Heart right ventricle (tissue), 16 donors: ENCODE results near the gene MAP2K5. TPM values are rescaled to one million over a fixed set of nuclear protein-coding genes. Genes with fewer than 3 reads are reported as not detected.

Experiments used
- ATAC-seq, 8 donors: fragments of 200-7000 bp; cut with Tn5 transposase; one replicate each; pipeline ENCODE4 v1.9.1; 2020; ENCODE audit warnings: mild to moderate bottlenecking in 8 of 8, moderate library complexity in 8 of 8, moderate number of reproducible peaks in 1 of 8
- DNase-seq, 2 donors: peaks; one replicate each; pipeline ENCODE4 v3.0.0-alpha.2; 2020
- H3K27ac ChIP-seq, 10 donors: fragments of 200-600 bp; sonication (generic) in 2 of 10; one replicate each; pipeline versions ENCODE4 v1.5.0 to v1.8.0; 2020 to 2022; ENCODE audit warnings: mild to moderate bottlenecking in 3 of 10
- H3K27me3 ChIP-seq, 7 donors: fragments of 200-600 bp; one replicate each; pipeline ENCODE4 v1.8.0; 2021 to 2022; ENCODE audit warnings: mild to moderate bottlenecking in 2 of 7
- H3K36me3 ChIP-seq, 9 donors: fragments of 200-600 bp; sonication (generic) in 1 of 9; one replicate each; pipeline versions ENCODE4 v1.5.0 to v1.8.0; 2020 to 2022; ENCODE audit warnings: mild to moderate bottlenecking in 2 of 9
- H3K4me1 ChIP-seq, 9 donors: fragments of 200-600 bp; sonication (generic) in 1 of 9; one replicate each; pipeline versions ENCODE4 v1.5.0 to v1.8.0; 2020 to 2022; ENCODE audit warnings: mild to moderate bottlenecking in 4 of 9
- H3K4me3 ChIP-seq, 10 donors: fragments of 200-600 bp; sonication (generic) in 2 of 10; one replicate each; pipeline versions ENCODE4 v1.5.0 to v1.8.0; 2020 to 2022; ENCODE audit warnings: mild to moderate bottlenecking in 7 of 10, moderate library complexity in 2 of 10
- H3K9me3 ChIP-seq, 11 donors: fragments of 200-600 bp in 10 of 11; sonication (generic) in 2 of 11; one replicate each; pipeline versions ENCODE4 v1.5.0 to v1.8.0; 2013 to 2022; ENCODE audit warnings: mild to moderate bottlenecking in 2 of 11, control low read depth in 1 of 11, moderate library complexity in 1 of 11
- WGBS, 2 donors: extraction: QIAGEN DNeasy Blood & Tissue Kit; methylation state at CpG; one replicate each; pipeline ENCODE4 v1.1.7; 2013; ENCODE audit warnings: inconsistent platforms in 1 of 2; 5-methylcytosine and 5-hydroxymethylcytosine counted together
- intact Hi-C, 10 donors: fragments of 100-400 bp; cut with DNase I; formaldehyde crosslinking; loops; one replicate each; pipeline versions ENCODE4 v1.11.1 to v1.14.2; 2022
- polyA plus RNA-seq, 2 donors: library from polyadenylated mRNA; stranded (reverse); fragments of 200-250 nt; gene quantifications; one replicate each; pipeline ENCODE4 v1.2.3, GENCODE V29; 2013
- total RNA-seq, 10 donors: library from RNA; stranded (reverse); fragmentation: NEBNext Ultra II Directional in 3 of 10; extraction: Animal tissue kit (Norgen Biotek cat#: 25700) in 3 of 10; gene quantifications; one replicate each; pipeline versions ENCODE4 v1.2.1 to v1.2.4, GENCODE V29; 2021 to 2023
- TF ChIP-seq, protein P1 (sequence below), 9 donors: fragments of 200-600 bp; sonication (generic) in 2 of 9; IDR thresholded peaks; one replicate each; pipeline versions ENCODE4 v1.5.0 to v1.8.0; 2021 to 2022; ENCODE audit warnings: antibody characterized with exemption in 9 of 9, mild to moderate bottlenecking in 5 of 9, moderate library complexity in 1 of 9
- donor health status: Arrhythmogenic right ventricular cardiomyopathy.
- donor health status: ischemic (EF 13 %, LVEDD 7.1; RV severe dilation, severe dysfunction).
- donor health status: healthy with polysubstance abuse.
- donor health status: DM: no; HTN: yes; CAD: no.
- donor health status: DM: no; HTN: no; CAD: no.
- donor health status: ischemic (EF 25% LVEDD 6.9; RV normal size, moderate dysfunction).
- donor health status: ischemic (EF 25% LVEDD 5.7; RV mildly dilated, moderate dysfunction).
- donor health status: healthy.
- donor health status: DM: yes; HTN: yes; CAD: no.
- donor health status: Ischemic cardiomyopathy.
- donor health status: ischemic (EF 35%, LVEDD 5.7; RV mildly dilated, moderate dysfunction).
- donor health status: nonischemic (EF 11% LVEDD 7.7; RV severe dilation, severe dysfunction).
- donor health status: DM: yes; HTN: yes; CAD: no.
- donor health status: PGD.
- donor health status: ischemic (EF 29% LVEDD 5.4; RV normal size, mild dysfunction).
- donor health status: nonischemic (EF 23%, LVEDD 6.1; RV moderate dilation, normal function).

Gene MAP2K5
- total and polyA plus RNA-seq, 12 donors = 7.7 to 34.3 (median 21.0) TPM

DNA sequence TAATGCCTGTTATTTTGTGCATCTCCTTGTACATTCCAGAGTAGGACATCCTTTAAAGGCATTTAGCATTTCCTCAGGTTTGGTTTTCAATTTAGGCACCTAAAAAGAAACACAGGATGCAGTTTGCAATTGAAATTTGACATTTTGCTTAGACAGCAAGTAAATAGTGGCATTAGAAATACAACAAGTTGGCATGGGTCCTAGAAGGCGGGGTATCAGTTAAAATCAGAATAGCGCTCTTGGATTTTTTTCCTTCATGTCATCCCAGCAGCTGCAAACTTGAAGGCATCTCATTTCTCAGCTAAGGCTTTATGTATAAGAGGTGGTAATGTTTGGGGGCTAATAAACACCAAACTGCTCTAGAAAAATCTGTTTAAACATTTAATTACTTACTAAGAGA is 235.3 kb downstream of the MAP2K5 start:
- Histone ChIP-seq H3K27ac (no peak overlapping the region), H3K4me1 (peaks cover 0 to 14% (median 0%) of the 10 kb centered on the region in 9 donors), H3K9me3 (no peaks in the 10 kb centered on the region), H3K27me3 (no peaks in the 10 kb centered on the region), H3K4me3 (no peak overlapping the region), H3K36me3 (peaks cover 0 to 15% (median under 1%) of the 10 kb centered on the region in 9 donors)
- intact Hi-C loops = loop anchor here in 1 of 10 donors (10.0 kb wide), 1 partner anchor 57 kb away; no protein-coding TSS in a partner anchor
- WGBS, 2 donors = 77 to 79% methylated on average over 2 of the region's 2 CpGs
- TF ChIP-seq, protein P1, sequence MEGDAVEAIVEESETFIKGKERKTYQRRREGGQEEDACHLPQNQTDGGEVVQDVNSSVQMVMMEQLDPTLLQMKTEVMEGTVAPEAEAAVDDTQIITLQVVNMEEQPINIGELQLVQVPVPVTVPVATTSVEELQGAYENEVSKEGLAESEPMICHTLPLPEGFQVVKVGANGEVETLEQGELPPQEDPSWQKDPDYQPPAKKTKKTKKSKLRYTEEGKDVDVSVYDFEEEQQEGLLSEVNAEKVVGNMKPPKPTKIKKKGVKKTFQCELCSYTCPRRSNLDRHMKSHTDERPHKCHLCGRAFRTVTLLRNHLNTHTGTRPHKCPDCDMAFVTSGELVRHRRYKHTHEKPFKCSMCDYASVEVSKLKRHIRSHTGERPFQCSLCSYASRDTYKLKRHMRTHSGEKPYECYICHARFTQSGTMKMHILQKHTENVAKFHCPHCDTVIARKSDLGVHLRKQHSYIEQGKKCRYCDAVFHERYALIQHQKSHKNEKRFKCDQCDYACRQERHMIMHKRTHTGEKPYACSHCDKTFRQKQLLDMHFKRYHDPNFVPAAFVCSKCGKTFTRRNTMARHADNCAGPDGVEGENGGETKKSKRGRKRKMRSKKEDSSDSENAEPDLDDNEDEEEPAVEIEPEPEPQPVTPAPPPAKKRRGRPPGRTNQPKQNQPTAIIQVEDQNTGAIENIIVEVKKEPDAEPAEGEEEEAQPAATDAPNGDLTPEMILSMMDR (IDR thresholded peaks at IDR 0.05) = no peak
- ATAC-seq (no peak), DNase-seq (no peak)

DNA sequence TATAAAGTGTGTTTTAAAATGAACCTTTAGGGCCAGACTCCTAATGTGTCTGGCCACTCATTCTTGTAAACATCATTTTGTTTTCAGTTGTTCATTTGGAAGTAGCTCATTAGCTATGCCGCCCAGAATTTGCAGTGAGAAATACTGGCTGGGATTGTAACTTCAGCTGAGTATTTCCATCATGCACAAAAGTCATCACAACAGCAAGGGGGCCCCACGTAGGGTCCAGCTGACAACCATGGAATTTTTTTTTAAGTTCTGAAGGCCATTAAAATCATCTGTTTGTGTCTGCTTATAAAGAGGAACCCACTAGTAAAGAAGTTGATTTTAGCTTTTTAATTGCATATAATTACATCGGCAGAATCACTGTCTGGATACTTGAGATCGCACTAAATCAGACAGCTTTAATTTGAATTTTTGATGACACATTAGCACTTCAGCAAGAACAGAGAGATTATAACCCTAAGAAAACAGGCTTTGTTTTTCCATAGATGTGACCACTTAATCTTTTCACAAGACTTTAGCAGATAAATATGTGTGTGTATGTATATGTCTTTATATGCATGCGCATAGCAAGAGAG is 236.6 kb downstream of the MAP2K5 start:
- Histone ChIP-seq H3K36me3 (peaks cover 0 to 15% (median 5%) of the 10 kb centered on the region in 9 donors), H3K9me3 (no peaks in the 10 kb centered on the region), H3K27ac (no peak overlapping the region), H3K4me3 (no peak overlapping the region), H3K4me1 (peaks cover 0 to 16% (median 0%) of the 10 kb centered on the region in 9 donors), H3K27me3 (no peaks in the 10 kb centered on the region)
- no peak for DNase-seq
- ATAC-seq = no peak
- WGBS, 2 donors = 91 to 94% methylated on average over 5 of the region's 5 CpGs
- intact Hi-C loops = loop anchor here in 1 of 10 donors (10.0 kb wide), 1 partner anchor 56 kb away; no protein-coding TSS in a partner anchor
- TF ChIP-seq, protein P1 (IDR thresholded peaks at IDR 0.05) = no peak

DNA sequence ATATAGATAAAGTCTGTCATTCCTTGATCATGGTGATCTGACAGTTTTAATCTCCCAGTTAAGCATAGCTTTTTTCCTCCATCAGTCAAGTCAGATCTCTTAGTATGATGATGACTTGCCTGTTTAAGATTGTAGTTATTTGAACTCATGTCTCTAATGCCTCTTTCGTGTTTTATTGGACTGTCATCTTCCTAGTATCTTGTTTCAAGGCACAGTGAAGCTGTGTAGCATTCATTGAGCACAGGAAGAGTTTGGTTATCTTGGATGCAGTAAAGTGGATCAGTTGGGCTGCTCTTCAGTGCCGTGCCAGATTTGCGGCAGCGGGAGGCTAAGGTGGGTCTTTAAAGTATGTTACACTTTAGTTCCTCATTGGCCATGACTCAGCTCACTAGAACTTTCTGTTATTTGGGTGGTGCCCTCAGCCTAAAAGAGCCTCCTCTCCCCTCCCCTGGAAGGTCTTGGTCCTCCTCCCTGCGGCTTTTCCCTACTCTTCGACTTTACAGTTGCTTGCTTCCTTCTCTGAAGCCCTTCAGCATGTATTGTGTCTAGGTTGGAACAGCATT is 237.1 kb downstream of the MAP2K5 start:
- Histone ChIP-seq H3K9me3 (no peaks in the 10 kb centered on the region), H3K27ac (no peak overlapping the region), H3K4me3 (no peak overlapping the region), H3K27me3 (no peaks in the 10 kb centered on the region), H3K36me3 (peaks cover 0 to 20% (median 0%) of the 10 kb centered on the region in 9 donors), H3K4me1 (peaks cover 0 to 16% (median 0%) of the 10 kb centered on the region in 9 donors)
- DNase-seq (no peak), ATAC-seq (no peak)
- intact Hi-C loops = loop anchor here in 1 of 10 donors (10.0 kb wide), 1 partner anchor 55 kb away; no protein-coding TSS in a partner anchor
- WGBS, 2 donors = 82 to 91% methylated on average over 6 of the region's 6 CpGs
- TF ChIP-seq, protein P1 (IDR thresholded peaks at IDR 0.05) = no peak

DNA sequence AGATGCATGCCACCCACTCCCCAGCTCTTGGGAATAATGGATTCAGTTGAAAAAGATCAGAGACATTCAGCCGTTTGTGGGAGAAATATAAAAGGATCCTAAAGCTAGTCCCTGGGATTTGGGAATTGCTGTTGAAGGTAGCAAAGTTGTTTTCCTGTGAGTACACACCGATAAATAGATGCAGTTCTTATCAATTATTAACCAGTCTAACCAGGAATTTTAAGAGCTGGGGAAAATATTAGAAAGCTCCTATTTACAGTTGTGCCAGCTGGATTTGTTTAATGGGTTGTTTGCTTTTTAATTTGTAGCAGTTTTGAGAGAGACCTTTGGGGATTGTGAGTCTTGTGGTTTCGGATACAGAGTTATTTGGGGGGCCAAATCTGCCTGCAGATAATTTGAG is 238.6 kb downstream of the MAP2K5 start:
- Histone ChIP-seq H3K4me1 (peaks cover 0 to 16% (median 0%) of the 10 kb centered on the region in 9 donors), H3K27ac (no peak overlapping the region), H3K9me3 (no peaks in the 10 kb centered on the region), H3K4me3 (no peak overlapping the region), H3K27me3 (no peaks in the 10 kb centered on the region), H3K36me3 (peaks cover 0 to 23% (median 0%) of the 10 kb centered on the region in 9 donors)
- 87 to 92% methylated on average over 3 of the region's 3 CpGs for WGBS, 2 donors
- TF ChIP-seq, protein P1 (IDR thresholded peaks at IDR 0.05) = no peak
- DNase-seq (no peak), ATAC-seq (no peak)
- intact Hi-C loops = no loop called here
